ENCODE results near the gene BEAN1. TPM values are rescaled to one million over a fixed set of nuclear protein-coding genes. Genes with fewer than 3 reads are reported as not detected.

BEAN1 gene
- total RNA-seq, 1 experiment from 2014 or later = 0.24 TPM

DNA sequence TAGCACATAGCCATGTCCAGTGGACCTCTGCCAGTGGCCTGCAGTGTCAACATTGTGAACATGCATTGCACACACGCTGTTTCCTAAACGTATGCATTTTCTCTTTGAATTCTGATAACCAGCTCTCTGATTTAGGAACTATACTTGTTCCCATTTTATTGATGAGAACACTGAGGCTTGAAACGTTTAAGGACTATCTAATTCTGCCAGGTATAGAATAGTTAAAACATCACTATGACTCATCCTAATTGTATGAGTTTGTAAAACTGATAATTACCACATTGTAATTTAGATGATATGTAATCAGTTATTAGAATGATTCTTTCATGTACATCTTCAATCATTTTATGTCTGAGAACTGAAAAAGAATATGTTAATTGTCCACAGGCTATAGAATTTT is 3.1 kb downstream of the BEAN1 start:
- Mint-ChIP-seq H3K4me1 (peaks cover 19 to 39% of the 10 kb centered on the region in 2 experiments), H3K4me3 (no peak overlapping the region), H3K36me3 (ENCODE audit: insufficient read depth in 1 of 3, low read depth in 3 of 3) (no peaks in the 10 kb centered on the region; a peak in 1 of 7 replicates), H3K27ac (no peak overlapping the region), H3K9me3 (no peaks in the 10 kb centered on the region), H3K27me3 (ENCODE audit: low read depth) (peaks cover 74% of the 10 kb centered on the region)
- Histone ChIP-seq H4K91ac (ENCODE audit: insufficient read length, low read depth, low read length) (no peak overlapping the region), H4K8ac (replicated peaks; ENCODE audit: insufficient read length, low read depth, low read length) (no peak overlapping the region), H3K56ac (ENCODE audit: insufficient read length, low read depth, low read length) (no peak overlapping the region), H2BK12ac (ENCODE audit: insufficient read length, low read depth, low read length) (no peak overlapping the region), H2BK20ac (ENCODE audit: low read depth, low read length, poor library complexity, severe bottlenecking) (no peak overlapping the region), H2BK15ac (ENCODE audit: low read depth, low read length) (no peak overlapping the region), H3K23ac (ENCODE audit: insufficient read length, low read depth, low read length) (no peak overlapping the region), H3K4me2 (ENCODE audit: insufficient read depth, insufficient read length, low read length) (no peak overlapping the region), H3K27me3 (ENCODE audit: insufficient read depth, low read length) (peaks cover 41% of the 10 kb centered on the region), H3K14ac (ENCODE audit: insufficient read depth, low read length) (no peak overlapping the region), H3K9me3 (ENCODE audit: control insufficient read depth, low read depth, low read length) (no peaks in the 10 kb centered on the region), H3T11ph (ENCODE audit: low read length) (no peak overlapping the region), H3K79me2 (ENCODE audit: insufficient read depth, low read length) (no peaks in the 10 kb centered on the region), H3K9ac (ENCODE audit: extremely low read depth, insufficient read length, low read length) (no peak overlapping the region), H4K5ac (ENCODE audit: insufficient read length, low read depth, low read length) (no peak overlapping the region), H3K23me2 (ENCODE audit: insufficient read length, low read depth, low read length, poor library complexity, severe bottlenecking) (peaks cover 13% of the 10 kb centered on the region), H3K18ac (ENCODE audit: insufficient read length, low read depth, low read length) (no peak overlapping the region), H4K20me1 (ENCODE audit: control insufficient read depth, insufficient read depth, insufficient read length) (peaks cover 2% of the 10 kb centered on the region), H3K79me1 (ENCODE audit: insufficient read depth, low read depth, low read length, poor library complexity, severe bottlenecking) (no peaks in the 10 kb centered on the region), H3K4ac (ENCODE audit: low read depth, low read length) (no peak overlapping the region), H2AFZ (ENCODE audit: low read length) (no peak overlapping the region), H3K4me1 (ENCODE audit: insufficient read depth, low read length) (peaks cover 7% of the 10 kb centered on the region; the same call in 1 of the 2 replicates), H3K27ac (ENCODE audit: insufficient read length, low read depth, low read length) (no peak overlapping the region), H2AK5ac (ENCODE audit: insufficient read length, low read length) (no peak overlapping the region), H2BK5ac (ENCODE audit: insufficient read length, low read length) (no peak overlapping the region), H2BK120ac (ENCODE audit: low read depth, low read length, poor library complexity, severe bottlenecking) (no peak overlapping the region)
- TF ChIP-seq, protein P1, sequence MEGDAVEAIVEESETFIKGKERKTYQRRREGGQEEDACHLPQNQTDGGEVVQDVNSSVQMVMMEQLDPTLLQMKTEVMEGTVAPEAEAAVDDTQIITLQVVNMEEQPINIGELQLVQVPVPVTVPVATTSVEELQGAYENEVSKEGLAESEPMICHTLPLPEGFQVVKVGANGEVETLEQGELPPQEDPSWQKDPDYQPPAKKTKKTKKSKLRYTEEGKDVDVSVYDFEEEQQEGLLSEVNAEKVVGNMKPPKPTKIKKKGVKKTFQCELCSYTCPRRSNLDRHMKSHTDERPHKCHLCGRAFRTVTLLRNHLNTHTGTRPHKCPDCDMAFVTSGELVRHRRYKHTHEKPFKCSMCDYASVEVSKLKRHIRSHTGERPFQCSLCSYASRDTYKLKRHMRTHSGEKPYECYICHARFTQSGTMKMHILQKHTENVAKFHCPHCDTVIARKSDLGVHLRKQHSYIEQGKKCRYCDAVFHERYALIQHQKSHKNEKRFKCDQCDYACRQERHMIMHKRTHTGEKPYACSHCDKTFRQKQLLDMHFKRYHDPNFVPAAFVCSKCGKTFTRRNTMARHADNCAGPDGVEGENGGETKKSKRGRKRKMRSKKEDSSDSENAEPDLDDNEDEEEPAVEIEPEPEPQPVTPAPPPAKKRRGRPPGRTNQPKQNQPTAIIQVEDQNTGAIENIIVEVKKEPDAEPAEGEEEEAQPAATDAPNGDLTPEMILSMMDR (conservative IDR thresholded peaks at IDR 0.05) = no peak
- no CpG with 5 or more reads among the region's 3 CpGs for WGBS (ENCODE audit: extremely low coverage, insufficient read length, low lambda C conversion rate)
- DNase-seq = no peak
